ENCODE data around the gene ASXL1. TPM values are rescaled to one million over a fixed set of nuclear protein-coding genes. Genes with fewer than 3 reads are reported as not detected.
"Not testable (repeated sequence)": the region's sequence is repeated elsewhere in the genome, so short reads cannot be mapped to it uniquely, and the experiment has no call there.

The ASXL1 gene
- 10 to 100 TPM; 55.7 to 77.9 (median 65.3) TPM for polyA plus RNA-seq (ENCODE audit: insufficient read length in 4 of 4)

DNA sequence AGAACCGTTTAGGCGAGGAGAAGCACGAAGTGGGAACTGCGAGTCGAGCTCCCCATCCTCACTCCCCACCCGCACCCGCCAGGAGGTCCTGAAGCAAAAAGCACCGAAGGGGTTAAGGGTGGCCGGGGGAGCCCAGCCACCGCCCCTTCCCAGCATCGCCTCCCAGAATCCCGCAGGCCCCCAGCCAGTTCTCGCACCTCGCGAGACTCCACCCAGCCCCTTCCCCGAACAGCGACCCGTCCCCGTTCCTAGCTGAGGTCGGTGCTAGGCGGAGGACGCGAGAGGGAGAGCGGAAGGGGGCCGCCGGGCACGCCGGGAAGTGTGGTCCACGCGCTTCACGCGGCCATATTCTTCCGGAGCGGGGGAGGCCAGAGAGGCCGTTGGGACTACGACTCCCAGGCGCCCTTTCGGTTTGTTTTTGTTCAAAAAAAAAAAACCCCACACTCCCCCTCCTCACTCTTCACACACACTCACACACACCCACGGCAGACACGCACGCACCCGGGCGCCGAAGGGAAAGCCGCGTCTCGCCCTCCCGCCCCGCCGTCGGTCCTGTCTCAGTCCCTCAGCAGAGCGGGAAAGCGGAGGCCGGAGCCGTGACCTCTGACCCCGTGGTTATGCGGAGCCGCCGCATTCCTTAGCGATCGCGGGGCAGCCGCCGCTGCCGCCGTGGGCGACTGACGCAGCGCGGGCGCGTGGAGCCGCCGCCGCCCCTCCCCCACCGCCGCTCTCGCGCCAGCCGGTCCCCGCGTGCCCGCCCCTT, at the start of gene ASXL1:
Gene ASXL1, plus strand, starts transcription at position 463 of the 763 bp plus-strand sequence. CDS start 445 bp downstream, outside the sequence.
- DNase-seq (ENCODE audit: low read depth in 4 of 4, low spot score in 2 of 4), result peak; percentile 91 to 98 (median 96)

DNA sequence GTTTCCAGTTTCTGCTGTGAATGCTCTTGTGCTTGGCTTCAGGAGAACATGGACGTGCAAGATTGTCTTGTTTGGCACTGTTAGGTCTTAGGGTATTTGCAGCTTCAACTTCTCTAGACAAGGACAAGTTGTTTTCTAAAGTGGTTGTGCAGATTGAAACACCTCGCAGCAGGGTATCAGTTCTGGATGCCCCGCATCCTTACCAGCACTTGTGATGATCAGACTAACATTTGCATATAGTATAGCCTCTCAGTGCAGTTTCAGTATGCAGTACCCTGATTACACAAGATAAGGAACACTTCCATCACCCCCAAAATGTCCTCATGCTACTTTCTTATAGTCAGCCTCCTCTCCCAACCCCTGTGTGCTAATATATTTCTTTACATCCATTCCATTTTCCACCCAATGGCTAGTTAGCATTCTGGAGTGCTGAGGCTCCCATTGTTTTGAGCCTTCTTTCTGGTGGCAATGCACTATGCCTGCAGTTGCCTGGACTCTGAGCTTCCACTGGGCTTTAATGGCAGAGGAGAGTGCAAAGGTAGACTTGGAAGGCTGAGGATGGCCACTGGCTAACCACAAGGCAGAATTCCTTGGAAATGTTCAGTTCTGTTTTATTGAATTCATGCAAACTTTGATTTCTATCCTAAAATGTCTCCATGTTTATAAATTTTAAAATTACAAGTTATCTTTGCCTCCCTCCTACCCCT, 45.3 kb upstream of the ASXL1 start:
- no peak for DNase-seq (ENCODE audit: low read depth in 4 of 4, low spot score in 2 of 4)

DNA sequence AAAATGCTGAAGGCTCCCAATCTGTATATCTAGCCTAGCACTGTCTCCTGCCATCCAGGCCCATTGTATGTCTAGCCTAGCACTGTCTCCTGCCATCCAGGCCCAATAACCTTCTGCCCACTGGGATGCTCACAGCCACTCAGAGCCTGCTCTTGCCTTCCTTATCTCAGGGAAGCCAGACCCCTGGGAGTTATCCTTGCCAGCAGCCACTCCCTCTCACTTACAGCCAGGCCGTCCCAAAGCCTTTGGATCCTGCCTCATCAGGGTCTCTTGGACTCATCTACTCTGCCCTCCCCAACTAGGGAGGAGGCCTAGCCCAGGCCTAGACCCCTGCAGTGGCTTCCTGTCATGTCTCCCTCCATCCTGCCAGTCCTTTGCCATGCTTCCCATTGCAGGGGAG, 43.4 kb upstream of the ASXL1 start:
- DNase-seq (ENCODE audit: low read depth in 4 of 4, low spot score in 2 of 4), result no peak

DNA sequence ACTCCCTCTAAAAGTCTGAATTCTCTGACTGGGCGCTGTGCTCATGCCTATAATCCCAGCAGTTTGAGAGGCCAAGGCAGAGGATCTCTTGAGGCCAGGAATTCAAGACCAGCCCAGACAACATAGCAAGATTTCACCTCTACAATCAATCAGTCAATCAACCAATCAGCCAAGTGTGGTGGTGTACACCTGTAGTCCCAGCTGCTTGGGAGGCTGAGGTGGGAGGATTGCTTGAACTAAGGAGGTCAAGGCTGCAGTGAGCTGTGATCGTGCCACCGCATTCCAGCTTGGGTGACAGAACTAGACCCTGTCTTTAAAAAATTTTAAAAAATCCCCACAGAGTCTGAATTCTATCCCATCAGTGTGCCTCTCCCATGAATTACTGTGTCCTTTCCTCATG, 42.7 kb upstream of the ASXL1 start:
- no peak for DNase-seq (ENCODE audit: low read depth in 4 of 4, low spot score in 2 of 4)

DNA sequence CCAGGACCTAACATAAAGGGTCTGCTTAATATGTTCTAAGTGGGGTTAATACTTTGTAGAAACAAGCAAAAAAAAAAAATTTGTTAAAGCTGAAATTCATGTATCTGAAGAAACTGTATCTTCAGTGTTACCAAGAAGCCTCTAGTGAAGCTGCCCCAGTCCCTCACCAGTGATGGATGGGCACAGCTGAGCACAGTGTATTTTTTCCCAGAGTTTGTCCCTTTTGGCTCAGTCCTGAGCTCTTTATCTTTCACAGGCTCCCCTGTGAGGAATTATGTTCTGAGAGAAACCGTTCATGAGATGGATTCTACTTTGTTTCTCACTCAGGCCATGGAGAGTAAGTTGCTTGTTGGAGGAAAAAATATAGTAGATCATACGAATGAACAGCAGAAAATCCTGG, 42.2 kb upstream of the ASXL1 start:
- no peak for DNase-seq (ENCODE audit: low read depth in 4 of 4, low spot score in 2 of 4)

DNA sequence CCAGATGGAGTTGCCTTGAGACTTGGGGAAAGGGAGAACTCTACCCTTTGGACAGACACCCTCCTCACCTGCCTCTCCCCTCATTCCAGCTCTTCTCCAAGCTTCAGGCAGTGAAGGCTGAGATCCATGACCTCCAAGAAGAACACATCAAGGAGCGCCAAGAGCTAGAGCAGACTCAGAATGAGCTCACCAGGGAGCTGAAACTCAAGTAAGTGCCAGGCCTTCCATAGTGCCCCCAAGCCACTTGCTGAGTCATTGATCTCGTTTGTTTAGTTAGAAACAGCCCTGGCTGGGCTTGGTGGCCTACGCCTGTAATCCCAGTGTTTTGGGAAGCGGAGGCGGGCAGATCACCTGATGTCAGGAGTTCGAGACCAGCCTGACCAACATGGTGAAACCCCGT, 41.5 kb upstream of the ASXL1 start:
- DNase-seq (ENCODE audit: low read depth in 4 of 4, low spot score in 2 of 4), result no peak

DNA sequence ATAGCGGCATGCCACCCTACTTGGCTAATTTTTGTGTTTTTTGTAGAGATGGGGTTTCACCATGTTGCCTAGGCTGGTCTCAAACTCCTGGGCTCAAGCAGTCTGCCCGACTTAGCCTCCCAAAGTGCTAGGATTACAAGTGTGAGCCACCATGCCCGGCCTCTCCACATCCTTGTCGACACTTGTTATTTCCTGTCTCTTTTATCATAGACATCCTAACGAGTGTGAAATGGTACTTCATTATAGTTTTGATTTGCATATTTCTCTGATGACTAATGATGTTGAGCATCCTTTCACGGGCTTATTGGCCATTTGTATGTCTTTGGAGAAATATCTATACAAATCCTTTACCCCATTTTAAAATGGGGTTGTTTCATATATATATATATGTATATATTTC, 39.0 kb upstream of the ASXL1 start:
- no peak for DNase-seq (ENCODE audit: low read depth in 4 of 4, low spot score in 2 of 4)

DNA sequence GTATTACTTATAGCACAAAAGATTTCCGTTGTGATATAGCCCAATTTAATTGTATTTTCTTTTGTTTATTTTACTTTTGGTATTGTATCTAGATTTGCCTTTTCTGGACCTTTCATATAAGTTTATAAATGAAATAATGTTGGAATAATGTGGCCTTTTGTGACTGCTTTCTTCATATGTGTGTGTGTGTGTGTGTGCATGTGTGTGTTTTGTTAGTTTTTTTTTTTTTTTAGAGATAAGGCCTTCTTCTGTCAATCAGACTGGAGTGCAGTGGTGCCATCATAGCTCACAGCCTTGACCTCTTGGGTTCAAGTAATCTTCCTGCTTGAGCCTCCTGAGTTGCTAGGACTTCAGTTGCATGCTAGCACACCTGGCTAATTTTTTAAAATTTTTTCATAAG, 37.8 kb upstream of the ASXL1 start:
- DNase-seq (ENCODE audit: low read depth in 4 of 4, low spot score in 2 of 4), result no peak

DNA sequence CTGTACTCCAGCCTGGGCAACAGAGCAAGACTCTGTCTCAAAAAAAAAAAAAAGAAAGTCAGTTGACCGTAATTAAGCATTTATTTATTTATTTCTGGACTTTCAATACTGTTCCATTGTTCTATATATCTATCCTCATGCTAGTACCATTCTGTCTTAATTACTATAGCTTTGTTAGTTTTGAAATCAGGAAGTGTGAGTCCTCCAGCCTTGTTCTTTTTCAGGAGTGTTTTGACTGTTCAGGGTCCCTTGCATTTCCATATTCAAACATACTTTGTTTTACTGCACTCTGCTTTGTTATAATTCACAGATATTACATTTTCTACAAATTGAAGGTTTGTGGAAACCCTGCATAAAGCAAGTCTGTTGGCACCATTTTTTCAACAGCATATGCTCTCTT, 36.7 kb upstream of the ASXL1 start:
- no peak for DNase-seq (ENCODE audit: low read depth in 4 of 4, low spot score in 2 of 4)

DNA sequence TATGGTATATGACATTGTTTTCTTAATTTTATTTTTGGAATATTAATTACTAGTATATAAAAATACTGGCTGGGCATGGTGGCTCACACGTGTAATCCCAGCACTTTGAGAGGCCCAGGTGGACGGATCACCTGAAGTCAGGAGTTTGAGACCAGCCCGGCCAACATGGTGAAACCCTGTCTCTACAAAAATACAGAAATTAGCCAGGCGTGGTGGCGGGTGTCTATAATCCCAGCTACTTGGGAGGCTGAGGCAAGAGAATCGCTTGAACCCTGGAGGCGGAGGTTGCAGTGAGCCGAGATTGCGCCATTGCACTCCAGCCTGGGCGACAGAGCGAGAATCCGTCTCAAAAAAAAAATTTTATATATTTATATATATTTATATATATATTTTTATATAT, 35.9 kb upstream of the ASXL1 start:
- DNase-seq (ENCODE audit: low read depth in 4 of 4, low spot score in 2 of 4), result not testable (repeated sequence)

DNA sequence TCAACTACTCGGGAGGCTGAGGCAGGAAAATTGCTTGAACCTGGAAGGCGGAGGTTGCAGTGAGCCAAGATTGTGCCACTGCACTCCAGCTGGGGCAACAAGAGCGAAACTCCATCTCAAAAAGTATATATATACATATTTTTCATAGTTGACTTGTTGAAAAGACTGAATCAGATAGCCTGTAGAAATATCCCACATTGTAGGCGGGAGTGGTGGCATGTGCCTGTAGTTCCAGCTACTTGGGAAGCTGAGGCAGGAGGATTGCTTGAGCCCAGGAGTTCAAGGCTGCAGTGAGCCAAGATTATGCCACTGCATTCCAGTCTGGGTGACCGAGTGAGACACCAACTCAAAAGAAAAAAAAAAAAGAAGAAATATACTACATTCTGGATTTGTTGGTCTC, 34.4 kb upstream of the ASXL1 start:
- not testable (repeated sequence) for DNase-seq (ENCODE audit: low read depth in 4 of 4, low spot score in 2 of 4)

DNA sequence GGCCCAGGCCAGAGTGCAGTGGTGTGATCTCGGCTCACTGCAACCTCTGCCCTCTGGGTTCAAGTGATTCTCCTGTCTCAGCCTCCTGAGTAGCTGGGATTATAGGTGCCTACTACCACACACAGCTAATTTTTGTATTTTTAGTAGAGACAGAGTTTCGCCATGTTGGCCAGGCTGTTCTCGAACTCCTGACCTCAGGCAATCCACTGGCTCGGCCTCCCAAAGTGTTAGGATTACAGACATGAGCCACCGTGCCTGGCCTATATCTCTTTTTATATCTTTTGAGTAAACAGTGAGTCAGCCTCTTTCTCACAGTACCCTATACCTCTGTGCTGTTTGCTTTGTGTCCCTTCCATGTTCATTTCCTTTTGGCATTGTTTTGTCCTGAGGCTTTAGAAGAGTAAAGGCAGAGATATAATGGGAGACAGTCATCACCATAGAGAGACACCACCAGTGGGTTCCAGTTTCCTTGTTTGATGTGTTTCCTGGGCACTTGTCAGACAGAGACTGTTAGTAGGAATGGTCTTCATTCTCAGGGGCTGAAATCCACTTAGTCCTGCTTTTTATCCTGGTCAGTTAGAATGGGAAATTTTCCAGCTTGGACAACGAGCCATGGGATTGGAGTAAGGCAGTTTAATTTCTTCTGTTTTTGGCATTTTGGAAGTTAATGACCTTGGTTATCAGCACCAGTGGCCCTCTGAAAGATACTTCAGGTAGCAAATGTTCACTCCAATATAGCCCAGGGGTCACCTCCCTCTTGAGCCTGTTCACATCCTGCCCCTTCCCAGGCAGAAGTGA, 32.2 kb upstream of the ASXL1 start:
- no peak for DNase-seq (ENCODE audit: low read depth in 4 of 4, low spot score in 2 of 4)

DNA sequence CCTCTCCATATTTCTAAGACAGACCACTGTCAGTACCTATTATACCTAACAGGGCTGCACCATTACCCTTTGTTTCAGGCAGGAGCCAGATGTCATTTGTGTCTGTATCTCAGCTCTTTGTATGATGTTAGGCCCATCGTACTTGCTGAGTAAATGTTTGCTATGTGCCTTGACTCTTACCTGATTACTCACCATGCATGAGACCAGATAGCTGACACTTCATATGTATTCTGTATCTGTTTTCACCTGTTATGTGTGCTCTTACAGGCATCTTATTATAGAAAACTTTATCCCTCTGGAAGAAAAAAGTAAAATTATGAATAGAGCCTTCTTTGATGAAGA, 31.7 kb upstream of the ASXL1 start:
- no peak for DNase-seq (ENCODE audit: low read depth in 4 of 4, low spot score in 2 of 4)

DNA sequence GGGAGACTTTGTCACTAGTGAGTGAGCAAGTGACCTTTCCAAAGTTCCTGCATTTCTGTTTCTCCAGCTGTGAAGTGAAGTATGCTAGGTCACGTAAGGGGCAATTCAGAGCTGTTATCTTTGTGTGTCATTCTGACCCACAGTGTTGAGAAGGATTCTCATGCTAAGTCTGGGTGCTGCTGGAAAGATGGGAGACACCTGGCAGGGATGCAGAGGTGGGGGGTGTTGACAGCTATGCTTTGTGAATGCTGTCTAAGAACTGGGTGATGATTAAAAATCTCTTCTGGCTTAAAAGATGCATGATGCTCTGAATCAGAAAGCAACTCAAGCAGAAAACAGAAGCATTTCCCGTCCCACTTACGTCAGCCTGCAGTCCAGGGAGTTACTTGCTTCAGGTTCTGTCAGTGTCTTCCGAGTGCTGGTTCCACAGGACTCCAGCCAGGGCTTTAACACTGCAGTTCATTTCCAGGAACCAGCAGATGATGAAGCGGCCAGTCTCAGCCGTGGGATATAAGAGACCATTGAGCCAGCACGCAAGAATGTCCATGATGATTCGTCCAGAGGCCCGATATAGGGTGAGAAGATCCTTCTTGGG, 30.9 kb upstream of the ASXL1 start:
- DNase-seq (ENCODE audit: low read depth in 4 of 4, low spot score in 2 of 4), result no peak

DNA sequence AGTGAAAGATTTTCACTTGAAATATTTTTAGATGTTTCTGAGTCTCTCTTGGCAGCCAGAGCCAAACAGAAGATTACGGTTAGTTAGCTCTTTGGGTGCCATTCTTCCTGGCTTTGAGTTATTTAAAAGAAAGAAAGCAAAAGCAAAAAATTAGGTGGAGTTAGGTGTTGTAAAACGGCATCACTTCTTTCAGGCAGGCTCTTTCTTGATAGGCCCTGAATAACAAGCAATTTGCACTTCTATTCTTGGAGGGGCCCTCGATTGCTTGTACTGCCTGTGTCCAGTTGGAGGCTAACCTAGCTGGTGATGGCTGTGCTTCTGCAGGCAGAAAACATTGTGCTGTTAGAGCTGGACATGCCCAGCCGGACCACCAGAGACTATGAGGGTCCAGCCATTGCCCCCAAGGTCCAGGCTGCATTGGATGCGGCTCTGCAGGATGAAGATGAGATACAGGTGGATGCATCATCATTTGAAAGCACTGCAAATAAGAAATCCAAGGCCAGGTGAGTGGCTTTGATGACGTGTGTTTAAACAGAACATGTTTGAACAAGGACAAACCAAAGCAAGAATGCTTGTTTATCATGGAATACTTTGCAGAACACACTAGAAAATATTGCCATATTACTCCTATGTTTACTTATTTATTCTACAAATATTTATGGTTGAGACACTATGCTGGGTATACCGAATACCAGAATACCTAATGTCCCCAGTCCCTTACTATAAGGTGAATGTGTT, 28.1 kb upstream of the ASXL1 start:
- no peak for DNase-seq (ENCODE audit: low read depth in 4 of 4, low spot score in 2 of 4)

DNA sequence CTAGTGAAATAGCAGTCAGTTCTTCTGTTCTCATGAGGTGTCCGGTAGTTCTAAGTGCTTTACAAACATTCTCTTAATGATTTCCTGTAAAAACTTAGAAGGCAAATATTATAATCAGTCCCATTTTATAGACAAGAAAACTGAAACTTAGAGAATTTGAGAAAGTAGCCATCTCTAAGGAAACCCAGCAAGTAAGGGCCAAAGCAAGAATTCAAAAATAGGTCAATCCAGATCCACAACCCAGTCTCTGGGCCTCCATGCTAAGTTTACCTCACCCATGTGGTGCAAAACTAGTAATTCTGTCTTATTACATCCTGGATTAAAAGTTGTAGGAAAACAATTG, 27.6 kb upstream of the ASXL1 start:
- no peak for DNase-seq (ENCODE audit: low read depth in 4 of 4, low spot score in 2 of 4)

DNA sequence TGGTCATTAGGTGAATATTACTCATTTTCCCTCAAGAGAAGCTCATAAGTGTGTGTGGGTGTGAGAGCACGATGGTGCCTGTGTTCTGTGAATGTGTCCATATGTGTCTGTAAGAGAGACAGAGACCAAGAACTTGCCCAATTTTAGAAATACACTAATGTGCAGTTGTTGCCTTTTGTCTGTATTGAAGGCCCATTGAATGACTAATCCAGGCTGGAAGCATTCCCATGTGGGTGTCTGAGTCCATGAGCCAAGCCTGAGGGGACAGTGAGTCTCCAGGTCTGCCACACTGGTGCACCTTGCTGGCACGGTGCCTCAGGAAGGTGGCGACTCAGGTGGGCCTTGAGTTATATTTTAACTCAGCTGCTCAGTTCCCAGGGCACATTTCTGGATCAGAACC, 25.5 kb upstream of the ASXL1 start:
- DNase-seq (ENCODE audit: low read depth in 4 of 4, low spot score in 2 of 4), result no peak

DNA sequence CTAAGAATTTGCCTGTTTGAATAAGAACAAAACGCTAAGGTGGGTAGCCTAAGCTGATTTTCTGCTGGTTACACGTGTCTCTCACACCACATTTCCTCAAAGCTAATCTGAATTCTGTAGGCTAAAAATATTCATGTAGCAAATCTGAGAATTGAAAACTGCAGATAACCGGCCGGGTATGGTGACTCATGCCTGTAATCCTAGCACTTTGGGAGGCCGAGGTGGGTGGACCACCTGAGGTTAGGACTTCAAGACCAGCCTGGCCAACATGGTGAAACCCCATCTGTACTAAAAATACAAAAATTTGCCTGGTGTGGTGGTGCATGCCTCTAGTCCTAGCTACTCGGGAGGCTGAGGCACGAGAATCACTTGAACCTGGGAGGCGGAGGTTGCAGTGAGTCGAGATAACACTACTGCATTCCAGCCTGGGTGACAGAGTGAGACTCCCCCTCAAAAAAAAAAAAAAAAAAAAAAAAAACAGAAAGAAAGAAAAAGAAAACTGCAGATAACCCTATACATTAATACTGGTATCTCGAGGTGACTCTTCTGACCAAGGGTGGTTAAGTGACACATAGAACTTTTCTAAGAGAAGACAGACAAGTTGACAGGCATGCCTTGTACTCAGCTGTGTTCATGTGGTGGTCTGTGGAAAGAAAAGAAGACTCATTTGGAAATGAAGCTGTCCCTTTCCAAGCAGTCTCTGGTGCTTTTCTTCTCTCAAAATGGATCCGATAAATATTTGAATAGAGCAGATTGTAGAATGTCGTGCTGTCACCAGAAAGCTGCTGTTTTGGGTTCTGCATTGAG, 24.7 kb upstream of the ASXL1 start:
- DNase-seq (ENCODE audit: low read depth in 4 of 4, low spot score in 2 of 4), result no peak

DNA sequence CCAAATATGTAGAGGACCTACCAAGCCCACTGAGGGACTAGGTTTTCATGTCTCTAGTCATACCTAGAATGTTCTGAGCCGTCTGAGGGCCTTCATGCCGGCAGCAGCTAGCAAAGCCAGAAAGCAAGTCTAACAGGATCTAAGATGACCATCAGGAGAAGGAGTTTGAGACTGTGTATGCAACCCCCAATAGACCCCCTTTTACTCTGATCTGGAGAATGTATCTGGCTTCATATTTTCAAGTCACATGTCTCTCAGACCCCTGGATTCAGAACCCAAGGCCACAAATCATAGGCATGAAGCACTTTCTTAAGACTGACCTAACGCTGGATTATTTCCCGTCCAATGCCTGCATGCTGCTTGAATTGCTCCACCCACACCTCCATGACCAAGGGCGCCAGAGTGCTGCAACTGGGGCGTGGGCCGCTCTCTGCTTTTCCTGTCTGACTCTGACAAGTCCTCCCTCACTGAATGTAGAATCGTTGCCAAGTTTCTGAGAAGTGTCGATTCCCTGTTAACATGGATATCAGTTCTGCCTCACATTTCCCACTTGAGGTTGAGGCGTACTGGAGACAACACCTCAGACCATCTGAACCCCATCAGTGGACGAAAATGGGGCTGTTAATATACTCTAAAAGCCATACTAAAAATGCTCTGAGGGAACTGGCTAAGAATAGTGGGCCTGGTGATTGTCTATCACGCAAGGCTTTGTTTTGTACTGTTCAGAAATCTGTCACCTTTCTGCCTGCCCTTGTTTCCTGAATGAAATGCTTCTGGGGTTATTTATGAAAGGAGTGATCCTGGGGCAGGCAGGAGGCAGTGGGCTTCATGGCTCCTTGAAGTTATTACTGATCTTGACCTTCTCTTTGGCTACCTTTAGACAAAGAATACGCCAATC, 23.9 kb upstream of the ASXL1 start:
- no peak for DNase-seq (ENCODE audit: low read depth in 4 of 4, low spot score in 2 of 4)

All from left renal cortex interstitium (tissue), 4 donors.